ENCODE results near the gene METTL25B.
A peak's percentile ranks its signal among the peaks of the same experiment; 100 is the strongest.

METTL25B gene

DNA sequence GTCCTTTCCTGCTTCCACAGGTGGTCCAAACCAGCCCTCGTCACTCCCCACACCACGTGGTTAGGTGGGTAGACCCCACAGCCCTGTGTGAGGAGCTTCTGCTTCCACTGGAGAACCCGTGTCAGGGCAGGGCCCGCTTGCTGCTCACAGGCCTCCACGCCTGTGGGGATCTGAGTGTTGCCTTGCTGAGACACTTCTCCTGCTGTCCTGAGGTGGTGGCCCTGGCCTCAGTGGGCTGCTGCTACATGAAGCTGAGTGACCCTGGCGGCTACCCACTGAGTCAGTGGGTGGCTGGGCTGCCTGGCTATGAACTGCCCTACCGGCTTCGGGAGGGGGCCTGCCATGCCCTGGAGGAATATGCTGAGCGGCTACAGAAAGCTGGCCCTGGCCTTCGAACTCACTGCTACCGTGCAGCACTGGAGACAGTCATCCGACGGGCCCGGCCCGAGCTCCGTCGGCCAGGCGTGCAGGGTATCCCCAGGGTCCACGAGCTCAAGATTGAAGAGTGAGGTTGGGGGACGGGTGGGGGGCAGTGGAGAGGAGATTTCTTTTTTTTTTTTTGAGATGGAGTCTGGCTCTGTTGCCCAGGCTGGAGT is 5.8 kb downstream of the METTL25B start:
- Histone ChIP-seq H3K36me3 (ENCODE audit: control insufficient read depth, insufficient read depth, low read length) (peaks cover 18% of the 10 kb centered on the region), H3K27me3 (replicated peaks; ENCODE audit: control insufficient read depth, insufficient read depth, low read length) (no peaks in the 10 kb centered on the region), H3K4me3 (replicated peaks; ENCODE audit: low read depth, low read length) (no peak overlapping the region)
- TF ChIP-seq, protein P1, sequence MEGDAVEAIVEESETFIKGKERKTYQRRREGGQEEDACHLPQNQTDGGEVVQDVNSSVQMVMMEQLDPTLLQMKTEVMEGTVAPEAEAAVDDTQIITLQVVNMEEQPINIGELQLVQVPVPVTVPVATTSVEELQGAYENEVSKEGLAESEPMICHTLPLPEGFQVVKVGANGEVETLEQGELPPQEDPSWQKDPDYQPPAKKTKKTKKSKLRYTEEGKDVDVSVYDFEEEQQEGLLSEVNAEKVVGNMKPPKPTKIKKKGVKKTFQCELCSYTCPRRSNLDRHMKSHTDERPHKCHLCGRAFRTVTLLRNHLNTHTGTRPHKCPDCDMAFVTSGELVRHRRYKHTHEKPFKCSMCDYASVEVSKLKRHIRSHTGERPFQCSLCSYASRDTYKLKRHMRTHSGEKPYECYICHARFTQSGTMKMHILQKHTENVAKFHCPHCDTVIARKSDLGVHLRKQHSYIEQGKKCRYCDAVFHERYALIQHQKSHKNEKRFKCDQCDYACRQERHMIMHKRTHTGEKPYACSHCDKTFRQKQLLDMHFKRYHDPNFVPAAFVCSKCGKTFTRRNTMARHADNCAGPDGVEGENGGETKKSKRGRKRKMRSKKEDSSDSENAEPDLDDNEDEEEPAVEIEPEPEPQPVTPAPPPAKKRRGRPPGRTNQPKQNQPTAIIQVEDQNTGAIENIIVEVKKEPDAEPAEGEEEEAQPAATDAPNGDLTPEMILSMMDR (IDR thresholded peaks at IDR 0.05; ENCODE audit: insufficient read depth, low read length, poor library complexity, severe bottlenecking) = no peak
- no peak for DNase-seq (ENCODE audit: extremely low read depth, insufficient read length)

DNA sequence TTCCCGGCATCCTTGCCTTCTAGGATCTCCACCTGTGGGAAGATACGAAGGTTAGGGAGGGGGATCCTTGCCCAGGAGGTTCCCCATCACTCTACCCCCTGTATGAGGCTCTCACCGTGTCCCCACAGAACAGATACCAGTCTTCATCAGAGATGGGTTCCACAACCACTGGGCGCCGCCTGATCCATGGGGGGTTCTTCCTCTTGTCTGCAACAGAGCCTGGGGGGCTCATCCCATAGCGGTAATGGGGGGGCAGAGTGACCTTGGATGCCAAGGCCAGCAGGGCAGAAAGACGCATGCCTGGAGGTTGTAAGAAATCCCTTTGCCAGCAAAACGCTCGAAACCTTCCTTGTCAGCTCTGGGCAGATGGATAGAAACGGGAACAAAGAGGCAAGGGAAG is 10.1 kb downstream of the METTL25B start:
- DNase-seq (ENCODE audit: extremely low read depth, insufficient read length) = no peak
- Histone ChIP-seq H3K4me3 (replicated peaks; ENCODE audit: low read depth, low read length) (no peak overlapping the region), H3K36me3 (ENCODE audit: control insufficient read depth, insufficient read depth, low read length) (peaks cover 18% of the 10 kb centered on the region), H3K27me3 (replicated peaks; ENCODE audit: control insufficient read depth, insufficient read depth, low read length) (no peaks in the 10 kb centered on the region)
- TF ChIP-seq, protein P1 (IDR thresholded peaks at IDR 0.05; ENCODE audit: insufficient read depth, low read length, poor library complexity, severe bottlenecking) = no peak

DNA sequence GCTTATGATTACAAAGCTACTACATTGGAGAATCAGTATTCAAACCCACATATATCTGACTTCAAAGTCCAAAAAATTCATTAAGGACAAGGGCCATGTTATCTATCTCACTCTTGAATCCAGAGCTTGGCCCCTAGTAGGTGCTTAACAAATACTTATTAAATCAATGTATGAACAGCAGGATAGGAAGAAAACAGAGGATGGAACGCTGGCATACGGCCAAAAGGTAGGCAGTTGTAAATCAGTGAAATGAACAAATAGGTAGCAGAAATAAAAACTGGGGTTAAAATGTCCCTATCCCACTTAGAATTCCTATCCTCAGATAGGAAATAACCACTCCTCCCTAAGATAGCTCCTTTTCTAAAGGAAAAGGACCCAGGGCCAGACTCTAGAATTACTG is 10.6 kb downstream of the METTL25B start:
- H3K4me3 ChIP-seq (replicated peaks; ENCODE audit: low read depth, low read length) = no peak overlapping the region
- H3K27me3 ChIP-seq (replicated peaks; ENCODE audit: control insufficient read depth, insufficient read depth, low read length) = no peaks in the 10 kb centered on the region
- TF ChIP-seq, protein P1 (IDR thresholded peaks at IDR 0.05; ENCODE audit: insufficient read depth, low read length, poor library complexity, severe bottlenecking) = no peak
- no peak for DNase-seq (ENCODE audit: extremely low read depth, insufficient read length)
- H3K36me3 ChIP-seq (ENCODE audit: control insufficient read depth, insufficient read depth, low read length) = peaks cover 19% of the 10 kb centered on the region

DNA sequence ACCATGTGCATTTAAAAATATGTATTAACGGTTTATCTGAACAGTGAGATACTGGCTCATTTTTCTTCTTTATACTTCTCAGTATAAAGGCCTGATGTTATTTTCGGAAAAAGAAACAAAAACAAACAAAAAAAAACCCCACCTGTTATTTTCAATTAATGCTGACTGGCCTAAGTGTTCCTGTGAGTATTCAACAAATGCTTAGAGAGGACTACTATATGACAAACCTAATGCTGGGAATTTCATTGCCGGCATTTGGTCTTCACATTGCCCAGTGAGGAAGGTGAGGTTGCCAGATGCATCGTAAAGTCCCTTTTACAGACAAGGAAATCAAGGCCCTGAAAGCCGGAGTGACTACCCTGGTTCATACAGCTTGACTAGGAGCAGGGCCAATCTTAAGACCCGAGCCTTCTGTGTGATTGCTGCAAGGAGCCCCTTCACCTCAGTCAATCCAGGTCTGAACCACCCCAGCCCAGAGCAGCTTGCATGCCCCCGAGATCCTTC is 12.0 kb downstream of the METTL25B start:
- peaks cover 23% of the 10 kb centered on the region for H3K36me3 ChIP-seq (ENCODE audit: control insufficient read depth, insufficient read depth, low read length)
- DNase-seq (ENCODE audit: extremely low read depth, insufficient read length) = no peak
- H3K4me3 ChIP-seq (replicated peaks; ENCODE audit: low read depth, low read length) = peak overlapping the region; percentile 91
- no peaks in the 10 kb centered on the region for H3K27me3 ChIP-seq (replicated peaks; ENCODE audit: control insufficient read depth, insufficient read depth, low read length)
- TF ChIP-seq, protein P1 (IDR thresholded peaks at IDR 0.05; ENCODE audit: insufficient read depth, low read length, poor library complexity, severe bottlenecking) = no peak

DNA sequence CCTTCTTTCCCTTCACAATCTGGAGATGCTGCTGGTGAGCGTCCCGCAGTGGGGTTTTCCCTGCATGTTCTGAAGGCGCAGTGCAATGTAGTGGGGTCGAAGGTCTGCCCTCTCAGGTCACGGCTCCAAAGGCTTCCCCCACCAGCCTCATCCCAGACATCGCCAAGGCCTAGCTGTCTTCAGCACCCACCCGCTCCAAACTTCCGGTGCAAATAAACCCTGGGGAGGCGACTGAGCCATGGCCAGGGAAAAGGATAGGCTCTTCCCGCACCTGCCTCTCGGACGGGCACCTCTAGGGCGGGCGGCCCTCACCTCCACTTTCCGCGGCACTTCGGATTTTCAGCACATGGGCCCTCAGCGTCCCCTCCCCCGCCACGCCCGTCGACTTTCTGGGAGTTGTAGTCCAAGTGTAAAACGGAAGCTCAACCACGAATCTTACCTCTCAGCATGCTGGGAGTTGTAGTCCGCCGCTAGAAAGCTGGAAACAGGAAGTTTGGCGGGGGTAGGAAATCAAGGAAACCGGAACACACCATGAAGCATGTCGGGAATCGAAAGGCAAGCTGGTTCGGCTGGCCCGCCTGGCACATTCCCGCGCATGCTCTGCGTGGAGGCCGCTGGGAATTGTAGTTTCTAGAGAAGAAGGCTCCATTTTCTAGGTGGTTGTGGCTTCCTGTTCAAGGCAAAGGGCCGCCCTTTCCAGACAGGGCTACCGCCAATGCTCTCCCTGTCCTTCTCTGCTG is 12.6 kb downstream of the METTL25B start, which contains the start of gene MRPL24:
MRPL24 (minus strand) TSS at position 348 of the 740 bp plus-strand sequence. CDS start 2,384 bp downstream, outside the sequence.
- peak within 1 kb of the TSS; percentile 91 for H3K4me3 ChIP-seq (replicated peaks; ENCODE audit: low read depth, low read length)
- peak; percentile 95 for DNase-seq (ENCODE audit: extremely low read depth, insufficient read length)
- no peaks in the 10 kb centered on the region for H3K27me3 ChIP-seq (replicated peaks; ENCODE audit: control insufficient read depth, insufficient read depth, low read length)
- TF ChIP-seq, protein P1 (IDR thresholded peaks at IDR 0.05; ENCODE audit: insufficient read depth, low read length, poor library complexity, severe bottlenecking) = no peak
- peaks cover 20% of the 10 kb centered on the region for H3K36me3 ChIP-seq (ENCODE audit: control insufficient read depth, insufficient read depth, low read length)

All from GM06990 (cell line).